Thyroid gland (tissue), 4 donors: Measurements from ENCODE around the gene GALNT2.

Experiments used
- CTCF ChIP-seq, 6 experiments: fragments of 200-600 bp in 3 of 6; fragments of 450-650 bp in 3 of 6; sonication (generic) in 3 of 6; IDR thresholded peaks; one replicate each; pipeline ENCODE4 v1.5.1; 2016 to 2019; ENCODE audit warnings: antibody characterized with exemption in 6 of 6, mild to moderate bottlenecking in 2 of 6, inconsistent platforms in 1 of 6, moderate library complexity in 1 of 6
- POLR2A ChIP-seq, 2 donors: fragments of 450-650 bp; IDR thresholded peaks; one replicate each; pipeline ENCODE4 v1.6.1; 2017; ENCODE audit warnings: antibody characterized with exemption in 2 of 2, mild to moderate bottlenecking in 2 of 2, moderate library complexity in 1 of 2

GRCh38 chr1:230163205-230163604 lies 96.2 kb downstream of the GALNT2 start:
- TF ChIP-seq POLR2A (IDR thresholded peaks at IDR 0.05) (no peak), CTCF (IDR thresholded peaks at IDR 0.05) (no peak)
